HCT116 (cell line): ENCODE measurements around the gene IL20RA. TPM values are rescaled to one million over a fixed set of nuclear protein-coding genes. Genes with fewer than 3 reads are reported as not detected.
A peak's percentile ranks its signal among the peaks of the same experiment; 100 is the strongest.

Source experiments
- ATAC-seq: fragments of 200-7000 bp; cut with Tn5 transposase; 2 replicates; pipeline ENCODE4 v1.9.1; 2020; ENCODE audit warnings: mild to moderate bottlenecking, moderate library complexity
- BruUV-seq: library from RNA; stranded (reverse); fragments of 400-500 nt; replicated peaks from 2 replicates; lab custom pipeline; 2021; lab: Mats Ljungman, UMichigan
- CTCF ChIA-PET: fragments of 300-600 bp; sonication (Branson Sonifier 250); formaldehyde crosslinking; loops from one replicate; lab custom pipeline; 2021; ENCODE audit warnings: antibody characterized with exemption; lab: Charles Lee
- POLR2A ChIA-PET: fragments of 300-600, 350-600 bp; sonication (Branson Sonifier 250); formaldehyde crosslinking; loops from one replicate; lab custom pipeline; 2021; ENCODE audit warnings: antibody characterized with exemption; lab: Charles Lee
- RAD21 ChIA-PET, 2 experiments: fragments of 300-600 bp; sonication (Branson Sonifier 250); formaldehyde crosslinking; loops; one replicate each; lab custom pipeline; 2023; ENCODE audit warnings: low total read pairs in 2 of 2; ENCODE audit not compliant: uncharacterized antibody in 2 of 2, unreplicated experiment in 2 of 2, low non-redundant PET in 1 of 2; lab: Charles Lee
- DNase-seq: peaks from one replicate; pipeline ENCODE4 v3.0.0-alpha.2; 2010; ENCODE audit warnings: low read depth, low spot score
- H2AFZ ChIP-seq: fragments of 200-600 bp; shearing (Covaris generic), sonication (generic); 2 replicates; pipeline ENCODE4 v1.6.1; 2017; ENCODE audit warnings: low read depth, mixed run types, mixed read lengths, antibody characterized with exemption, low read length; ENCODE audit not compliant: poor library complexity, severe bottlenecking
- H3K27ac ChIP-seq: 2 replicates; pipeline ENCODE4 v1.5.1; 2012; ENCODE audit warnings: low read depth, low read length
- H3K27me3 ChIP-seq: fragments of 200-600 bp; sonication (generic); 2 replicates; pipeline ENCODE4 v1.6.1; 2016; ENCODE audit warnings: mixed run types, low read length, mixed read lengths; ENCODE audit not compliant: insufficient read depth
- H3K36me3 ChIP-seq, 2 experiments: fragments of 200-500 bp in 1 of 2; fragments of 200-600 bp in 1 of 2; sonication (Bioruptor generic) in 1 of 2; sonication (generic) in 1 of 2; 2 replicates each; pipeline versions ENCODE4 v1.5.1 to v1.6.1; 2014 to 2016; ENCODE audit warnings: low read length in 2 of 2, inconsistent platforms in 1 of 2, mixed read lengths in 1 of 2, mixed run types in 1 of 2; ENCODE audit not compliant: insufficient read depth in 2 of 2, control insufficient read depth in 1 of 2
- H3K4me1 ChIP-seq, 2 experiments: fragments of 200-600 bp in 1 of 2; sonication (generic) in 1 of 2; 2 replicates each; pipeline versions ENCODE4 v1.5.1 to v1.6.1; 2012 to 2017; ENCODE audit warnings: low read length in 2 of 2, inconsistent platforms in 1 of 2, mild to moderate bottlenecking in 1 of 2, mixed read lengths in 1 of 2, mixed run types in 1 of 2, moderate library complexity in 1 of 2; ENCODE audit not compliant: insufficient read depth in 2 of 2, control insufficient read depth in 1 of 2
- H3K4me2 ChIP-seq: fragments of 200-600 bp; sonication (generic); 2 replicates; pipeline ENCODE4 v1.6.1; 2017; ENCODE audit warnings: mixed run types, low read length, mixed read lengths
- H3K4me3 ChIP-seq, 2 experiments: fragments of 200-600 bp in 1 of 2; sonication (generic) in 1 of 2; replicated peaks in 1 of 2; 2 replicates each; pipeline ENCODE4 v1.5.1; 2011 to 2016; ENCODE audit warnings: low read length in 2 of 2, control low read depth in 1 of 2, low read depth in 1 of 2, mild to moderate bottlenecking in 1 of 2, mixed read lengths in 1 of 2, mixed run types in 1 of 2
- H3K79me2 ChIP-seq: fragments of 200-600 bp; sonication (generic); 2 replicates; pipeline ENCODE4 v1.6.1; 2017; ENCODE audit warnings: mild to moderate bottlenecking, mixed run types, low read length, moderate library complexity, mixed read lengths; ENCODE audit not compliant: insufficient read depth
- H3K9ac ChIP-seq: fragments of 200-600 bp; sonication (generic); 2 replicates; pipeline ENCODE4 v1.6.1; 2016; ENCODE audit warnings: low read length, mixed read lengths
- H3K9me2 ChIP-seq: fragments of 200-600 bp; sonication (generic), shearing (Covaris generic); 2 replicates; pipeline ENCODE4 v1.6.1; 2017; ENCODE audit warnings: mixed run types, mild to moderate bottlenecking, moderate library complexity; ENCODE audit not compliant: insufficient read depth
- H3K9me3 ChIP-seq, 2 experiments: fragments of 200-500 bp in 1 of 2; fragments of 200-600 bp in 1 of 2; sonication (Bioruptor generic) in 1 of 2; sonication (generic) in 1 of 2; 2 replicates each; pipeline ENCODE4 v1.6.1; 2014 to 2017; ENCODE audit warnings: low read length in 2 of 2, mixed read lengths in 2 of 2, inconsistent platforms in 1 of 2, low read depth in 1 of 2, mild to moderate bottlenecking in 1 of 2, mixed run types in 1 of 2, moderate library complexity in 1 of 2; ENCODE audit not compliant: control insufficient read depth in 1 of 2, insufficient read depth in 1 of 2
- H4K20me1 ChIP-seq: fragments of 200-600 bp; sonication (generic), shearing (Covaris generic); 2 replicates; pipeline ENCODE4 v1.6.1; 2017; ENCODE audit warnings: mixed run types, mild to moderate bottlenecking, moderate library complexity; ENCODE audit not compliant: insufficient read depth
- ATF3 ChIP-seq: IDR thresholded peaks from 2 replicates; pipeline ENCODE4 v1.6.1; 2012
- CEBPB ChIP-seq: IDR thresholded peaks from 2 replicates; pipeline ENCODE4 v1.6.1; 2012; ENCODE audit warnings: low read depth
- EGR1 ChIP-seq: IDR thresholded peaks from 2 replicates; pipeline ENCODE4 v1.6.1; 2012; ENCODE audit warnings: low read depth
- ELF1 ChIP-seq: IDR thresholded peaks from 2 replicates; pipeline ENCODE4 v1.6.1; 2012; ENCODE audit warnings: low read depth, borderline replicate concordance
- EZH2phosphoT487 ChIP-seq: fragments of 200-600 bp; IDR thresholded peaks from 2 replicates; pipeline ENCODE4 v1.6.1; 2018; ENCODE audit warnings: antibody characterized with exemption, borderline replicate concordance
- FOSL1 ChIP-seq: IDR thresholded peaks from 2 replicates; pipeline ENCODE4 v1.6.1; 2012; ENCODE audit warnings: low read depth
- JUND ChIP-seq: IDR thresholded peaks from 2 replicates; pipeline ENCODE4 v1.6.1; 2012
- POLR2A ChIP-seq: IDR thresholded peaks from 2 replicates; pipeline ENCODE4 v1.7.0; 2011; ENCODE audit warnings: borderline replicate concordance; ENCODE audit not compliant: insufficient read depth, insufficient read length; ENCODE audit errors: extremely low read depth
- POLR2AphosphoS5 ChIP-seq: IDR thresholded peaks from 2 replicates; pipeline ENCODE4 v1.6.1; 2011; ENCODE audit warnings: mild to moderate bottlenecking, low read depth, low read length, moderate library complexity
- SP1 ChIP-seq: IDR thresholded peaks from 2 replicates; pipeline ENCODE4 v1.6.1; 2012; ENCODE audit warnings: low read depth
- SRF ChIP-seq: IDR thresholded peaks from 2 replicates; pipeline ENCODE4 v1.6.1; 2012; ENCODE audit warnings: low read depth
- TCF7L2 ChIP-seq: IDR thresholded peaks from 2 replicates; pipeline ENCODE4 v1.7.0; 2011; ENCODE audit warnings: borderline replicate concordance, inconsistent platforms; ENCODE audit not compliant: insufficient read depth, insufficient read length; ENCODE audit errors: extremely low read depth
- YY1 ChIP-seq: IDR thresholded peaks from 2 replicates; pipeline ENCODE4 v1.6.1; 2011; ENCODE audit warnings: low read length, low read depth, moderate library complexity, mild to moderate bottlenecking; ENCODE audit not compliant: insufficient replicate concordance; ENCODE audit errors: extremely low read depth
- ZBTB33 ChIP-seq: IDR thresholded peaks from 2 replicates; pipeline ENCODE4 v1.6.1; 2011; ENCODE audit warnings: mild to moderate bottlenecking, low read length, moderate library complexity; ENCODE audit not compliant: insufficient replicate concordance; ENCODE audit errors: extremely low read depth
- ZFX ChIP-seq: fragments of 450-650 bp; IDR thresholded peaks from 2 replicates; pipeline ENCODE4 v1.6.1; 2017
- ZNF274 ChIP-seq: fragments of 200-500 bp; sonication (Bioruptor generic); IDR thresholded peaks from 2 replicates; pipeline ENCODE4 v1.6.1; 2014; ENCODE audit warnings: mild to moderate bottlenecking, low read depth, low read length, inconsistent platforms
- intact Hi-C: fragments of 100-400 bp; cut with micrococcal nuclease; formaldehyde crosslinking; loops from 2 replicates; pipeline ENCODE4 v1.10.0; 2022
- total RNA-seq: library from RNA; stranded (reverse); gene quantifications from one replicate; pipeline ENCODE4 v1.2.1, GENCODE V29; 2021; ENCODE audit not compliant: unreplicated experiment
- TF ChIP-seq, protein P1 (sequence below), 3 experiments: fragments of 200-600 bp in 1 of 3; sonication (generic) in 1 of 3; IDR thresholded peaks in 2 of 3; conservative IDR thresholded peaks in 1 of 3; 2 replicates each; pipeline ENCODE4 v1.5.1; 2012 to 2017; ENCODE audit warnings: low read depth in 2 of 3, low read length in 2 of 3, antibody characterized with exemption in 1 of 3, borderline replicate concordance in 1 of 3, control low read depth in 1 of 3, mild to moderate bottlenecking in 1 of 3, mixed read lengths in 1 of 3, mixed run types in 1 of 3, moderate library complexity in 1 of 3; ENCODE audit not compliant: insufficient read depth in 1 of 3
- TF ChIP-seq, protein P2 (sequence below): IDR thresholded peaks from 2 replicates; pipeline ENCODE4 v1.6.1; 2012

The IL20RA gene
- total RNA-seq, 1 experiment from 2014 or later, result 1.1 TPM

DNA sequence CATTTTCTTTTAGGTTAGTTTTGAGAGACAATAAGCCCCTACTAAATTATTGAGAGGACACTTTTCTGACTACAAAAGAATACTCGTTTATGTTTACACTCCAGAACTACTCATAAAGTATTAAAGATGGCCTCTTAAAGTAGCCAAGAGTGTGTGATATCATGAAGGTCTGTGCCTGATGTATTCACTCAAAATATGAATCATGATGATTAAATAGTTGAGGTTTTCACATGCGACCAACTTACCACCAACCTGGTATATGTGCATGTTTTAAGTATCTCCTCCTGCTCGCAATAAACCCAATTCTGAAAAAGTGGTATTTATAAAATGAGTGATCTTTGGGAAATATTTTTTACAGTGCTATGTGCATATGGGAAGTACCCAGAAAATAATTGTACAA is 43.9 kb downstream of the IL20RA start:
- peak overlapping the region; percentile 77 for H3K4me2 ChIP-seq
- H3K9me2 ChIP-seq, result no peaks in the 10 kb centered on the region
- H3K27ac ChIP-seq, result no peak overlapping the region
- peaks cover 21 to 33% of the 10 kb centered on the region in 2 experiments for H3K4me1 ChIP-seq
- intact Hi-C loops, result no loop called here
- peak overlapping the region; percentile 69 for H2AFZ ChIP-seq
- DNase-seq (peak; percentile 27), ATAC-seq (peak; percentile 71)
- RAD21 ChIA-PET, result no interaction called here
- H3K79me2 ChIP-seq, result no peaks in the 10 kb centered on the region
- no peaks in the 10 kb centered on the region for H3K9me3 ChIP-seq
- H3K4me3 ChIP-seq, result peak overlapping the region in 1 of 2 experiments; percentile 35; a peak in 1 of 4 replicates
- TF ChIP-seq POLR2AphosphoS5 (no peak), CEBPB (no peak), ELF1 (no peak)
- H3K36me3 ChIP-seq, result no peaks in the 10 kb centered on the region; a peak in 1 of 4 replicates
- CTCF ChIA-PET, result no interaction called here
- no peak overlapping the region; the same call in 1 of the 2 replicates for H3K9ac ChIP-seq
- POLR2A ChIA-PET, result no interaction called here
- no peaks in the 10 kb centered on the region for H3K27me3 ChIP-seq
- BruUV-seq, result no TSS peak
- no peaks in the 10 kb centered on the region for H4K20me1 ChIP-seq

DNA sequence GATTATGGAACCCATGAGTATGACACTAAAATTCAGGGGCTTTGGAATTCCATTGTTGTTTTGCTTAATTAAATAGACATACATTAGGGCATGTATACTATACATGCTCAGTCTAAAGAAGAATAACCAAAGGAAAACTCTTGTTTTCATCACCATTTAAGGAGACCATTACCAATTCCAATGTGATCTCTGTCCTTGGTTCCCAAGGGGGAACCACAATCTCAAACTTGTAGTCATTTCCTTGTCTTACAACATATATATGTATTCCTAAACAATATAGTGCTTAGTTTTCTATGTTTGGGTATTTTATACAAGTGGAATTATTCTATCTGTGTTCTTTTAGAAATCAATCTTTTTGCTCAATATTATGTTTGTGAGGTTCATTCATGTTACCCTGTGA is 49.2 kb downstream of the IL20RA start:
- H3K4me2 ChIP-seq, result no peak overlapping the region
- no peaks in the 10 kb centered on the region for H4K20me1 ChIP-seq
- ATAC-seq (no peak), DNase-seq (no peak)
- no peak overlapping the region for H3K9ac ChIP-seq
- POLR2A ChIA-PET, result no interaction called here
- H3K4me3 ChIP-seq, result no peak overlapping the region
- no peaks in the 10 kb centered on the region for H3K9me2 ChIP-seq
- CTCF ChIA-PET, result no interaction called here
- intact Hi-C loops, result no loop called here
- no TSS peak for BruUV-seq
- no peaks in the 10 kb centered on the region for H3K9me3 ChIP-seq
- H3K36me3 ChIP-seq, result no peaks in the 10 kb centered on the region
- no peak overlapping the region for H3K27ac ChIP-seq
- peaks cover 3 to 18% of the 10 kb centered on the region in 2 experiments; a peak in 3 of 4 replicates for H3K4me1 ChIP-seq
- no peaks in the 10 kb centered on the region for H3K27me3 ChIP-seq
- H3K79me2 ChIP-seq, result no peaks in the 10 kb centered on the region
- RAD21 ChIA-PET, result no interaction called here
- H2AFZ ChIP-seq, result no peak overlapping the region
- TF ChIP-seq CEBPB (no peak), JUND (no peak), SP1 (no peak), EZH2phosphoT487 (no peak), ZBTB33 (no peak), POLR2A (no peak), ZNF274 (no peak), EGR1 (no peak), SRF (no peak), ZFX (no peak), YY1 (no peak), TCF7L2 (no peak), ATF3 (no peak), FOSL1 (no peak)
- TF ChIP-seq, protein P1, sequence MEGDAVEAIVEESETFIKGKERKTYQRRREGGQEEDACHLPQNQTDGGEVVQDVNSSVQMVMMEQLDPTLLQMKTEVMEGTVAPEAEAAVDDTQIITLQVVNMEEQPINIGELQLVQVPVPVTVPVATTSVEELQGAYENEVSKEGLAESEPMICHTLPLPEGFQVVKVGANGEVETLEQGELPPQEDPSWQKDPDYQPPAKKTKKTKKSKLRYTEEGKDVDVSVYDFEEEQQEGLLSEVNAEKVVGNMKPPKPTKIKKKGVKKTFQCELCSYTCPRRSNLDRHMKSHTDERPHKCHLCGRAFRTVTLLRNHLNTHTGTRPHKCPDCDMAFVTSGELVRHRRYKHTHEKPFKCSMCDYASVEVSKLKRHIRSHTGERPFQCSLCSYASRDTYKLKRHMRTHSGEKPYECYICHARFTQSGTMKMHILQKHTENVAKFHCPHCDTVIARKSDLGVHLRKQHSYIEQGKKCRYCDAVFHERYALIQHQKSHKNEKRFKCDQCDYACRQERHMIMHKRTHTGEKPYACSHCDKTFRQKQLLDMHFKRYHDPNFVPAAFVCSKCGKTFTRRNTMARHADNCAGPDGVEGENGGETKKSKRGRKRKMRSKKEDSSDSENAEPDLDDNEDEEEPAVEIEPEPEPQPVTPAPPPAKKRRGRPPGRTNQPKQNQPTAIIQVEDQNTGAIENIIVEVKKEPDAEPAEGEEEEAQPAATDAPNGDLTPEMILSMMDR (IDR thresholded peaks at IDR 0.05 in 2 of 3, conservative IDR thresholded peaks at IDR 0.05 in 1 of 3; ENCODE audit: borderline replicate concordance in 1 of 3, insufficient read depth in 1 of 3, low read depth in 2 of 3, low read length in 2 of 3), result no peak
- TF ChIP-seq, protein P2, sequence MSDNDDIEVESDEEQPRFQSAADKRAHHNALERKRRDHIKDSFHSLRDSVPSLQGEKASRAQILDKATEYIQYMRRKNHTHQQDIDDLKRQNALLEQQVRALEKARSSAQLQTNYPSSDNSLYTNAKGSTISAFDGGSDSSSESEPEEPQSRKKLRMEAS, result no peak
